Measurements from ENCODE around the gene COL5A1. TPM values are rescaled to one million over a fixed set of nuclear protein-coding genes. Genes with fewer than 3 reads are reported as not detected.

Gene COL5A1
- total RNA-seq, 1 donor from 2014 or later, result 1,552 TPM

DNA sequence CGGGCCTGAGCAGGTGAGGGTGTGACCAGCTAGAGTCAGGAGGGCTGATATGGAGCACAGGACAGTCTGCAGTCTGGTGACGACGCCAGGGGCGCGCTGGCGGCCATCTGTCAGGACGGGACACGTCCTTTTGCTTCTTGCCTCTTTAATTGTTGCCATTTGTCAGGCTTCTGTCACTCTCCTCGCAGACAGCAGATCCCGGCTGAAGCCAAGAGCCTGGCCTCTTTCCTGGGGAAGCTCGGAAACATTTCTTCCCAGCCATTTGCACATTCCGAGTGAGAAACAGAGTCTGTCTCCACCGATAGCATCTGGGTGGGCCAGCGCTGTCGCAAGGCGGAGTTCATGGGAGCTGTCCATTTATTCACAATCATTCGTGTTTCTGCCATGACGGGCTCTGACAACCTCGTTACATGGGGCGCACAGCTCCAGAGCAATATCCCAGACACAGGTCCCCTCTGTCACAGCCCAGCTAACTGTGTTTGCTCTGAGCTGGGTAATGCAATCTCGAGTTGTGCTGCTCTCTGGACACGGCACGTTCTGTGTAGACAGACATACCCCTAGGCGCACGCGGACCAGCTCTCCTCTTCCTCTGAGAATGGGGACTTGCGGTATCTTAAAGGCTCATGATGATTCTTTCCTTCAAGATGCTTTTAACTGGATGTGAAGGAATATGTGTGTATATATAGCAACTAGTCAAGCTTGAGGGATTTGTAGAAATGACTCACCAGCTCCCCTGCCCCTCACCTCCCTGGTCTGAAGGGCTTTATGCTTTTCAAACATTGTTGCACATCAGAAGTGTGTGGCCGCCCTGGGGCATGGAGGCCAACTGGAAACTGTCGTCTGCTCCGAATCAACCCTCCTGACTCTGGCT, 133.7 kb downstream of the COL5A1 start:
- TF ChIP-seq, protein P1, sequence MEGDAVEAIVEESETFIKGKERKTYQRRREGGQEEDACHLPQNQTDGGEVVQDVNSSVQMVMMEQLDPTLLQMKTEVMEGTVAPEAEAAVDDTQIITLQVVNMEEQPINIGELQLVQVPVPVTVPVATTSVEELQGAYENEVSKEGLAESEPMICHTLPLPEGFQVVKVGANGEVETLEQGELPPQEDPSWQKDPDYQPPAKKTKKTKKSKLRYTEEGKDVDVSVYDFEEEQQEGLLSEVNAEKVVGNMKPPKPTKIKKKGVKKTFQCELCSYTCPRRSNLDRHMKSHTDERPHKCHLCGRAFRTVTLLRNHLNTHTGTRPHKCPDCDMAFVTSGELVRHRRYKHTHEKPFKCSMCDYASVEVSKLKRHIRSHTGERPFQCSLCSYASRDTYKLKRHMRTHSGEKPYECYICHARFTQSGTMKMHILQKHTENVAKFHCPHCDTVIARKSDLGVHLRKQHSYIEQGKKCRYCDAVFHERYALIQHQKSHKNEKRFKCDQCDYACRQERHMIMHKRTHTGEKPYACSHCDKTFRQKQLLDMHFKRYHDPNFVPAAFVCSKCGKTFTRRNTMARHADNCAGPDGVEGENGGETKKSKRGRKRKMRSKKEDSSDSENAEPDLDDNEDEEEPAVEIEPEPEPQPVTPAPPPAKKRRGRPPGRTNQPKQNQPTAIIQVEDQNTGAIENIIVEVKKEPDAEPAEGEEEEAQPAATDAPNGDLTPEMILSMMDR (IDR thresholded peaks at IDR 0.05), result no peak
- Mint-ChIP-seq H3K27me3 (ENCODE audit: unreplicated experiment) (no peaks in the 10 kb centered on the region), H3K9me3 (ENCODE audit: unreplicated experiment) (no peaks in the 10 kb centered on the region), H3K27ac (ENCODE audit: unreplicated experiment) (peak overlapping the region; percentile 82), H3K4me1 (ENCODE audit: unreplicated experiment) (peaks cover 34% of the 10 kb centered on the region), H3K4me3 (ENCODE audit: unreplicated experiment) (peak overlapping the region; percentile 8), H3K36me3 (ENCODE audit: unreplicated experiment) (peaks cover 38% of the 10 kb centered on the region)
- DNase-seq (ENCODE audit: extremely low spot score, unreplicated experiment), result no peak

DNA sequence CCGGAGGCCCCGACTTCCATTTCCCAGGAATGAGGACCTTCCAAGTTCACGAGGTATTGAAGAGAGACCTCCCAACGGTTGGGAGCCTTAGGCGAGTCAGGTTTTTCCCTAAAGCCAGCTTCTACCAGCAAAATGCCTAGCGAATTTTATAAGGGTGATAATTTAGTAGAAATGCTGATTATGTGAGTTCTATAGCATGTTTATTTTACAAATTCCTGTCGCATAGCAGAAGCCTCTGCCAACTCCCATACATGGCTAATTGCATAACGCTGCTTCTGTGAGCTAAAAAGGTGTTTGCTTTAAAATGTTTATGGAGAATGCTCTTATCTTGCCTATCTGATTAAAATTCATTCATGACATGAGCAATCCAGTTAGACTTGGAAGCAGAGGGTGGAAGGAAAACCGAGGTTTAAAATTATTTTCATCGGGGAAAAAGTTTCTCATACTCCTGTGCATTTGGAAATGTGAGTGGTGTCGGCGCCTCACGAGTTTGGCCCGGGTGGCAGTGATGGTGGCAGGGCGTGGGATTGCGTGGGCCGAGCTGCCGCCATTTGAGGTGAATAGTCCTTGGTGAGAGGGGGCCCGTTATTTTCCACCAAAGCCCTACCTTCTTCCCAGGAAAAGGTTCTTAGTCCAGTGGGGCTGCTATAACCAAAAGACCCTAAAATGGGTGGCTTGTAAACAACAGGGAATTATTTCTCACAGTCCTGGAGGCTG, 134.6 kb downstream of the COL5A1 start:
- no peak for DNase-seq (ENCODE audit: extremely low spot score, unreplicated experiment)
- TF ChIP-seq, protein P1 (IDR thresholded peaks at IDR 0.05), result no peak
- Mint-ChIP-seq H3K27ac (ENCODE audit: unreplicated experiment) (peak overlapping the region; percentile 82), H3K4me1 (ENCODE audit: unreplicated experiment) (peaks cover 34% of the 10 kb centered on the region), H3K27me3 (ENCODE audit: unreplicated experiment) (no peaks in the 10 kb centered on the region), H3K36me3 (ENCODE audit: unreplicated experiment) (peaks cover 41% of the 10 kb centered on the region), H3K4me3 (ENCODE audit: unreplicated experiment) (no peak overlapping the region), H3K9me3 (ENCODE audit: unreplicated experiment) (no peaks in the 10 kb centered on the region)

DNA sequence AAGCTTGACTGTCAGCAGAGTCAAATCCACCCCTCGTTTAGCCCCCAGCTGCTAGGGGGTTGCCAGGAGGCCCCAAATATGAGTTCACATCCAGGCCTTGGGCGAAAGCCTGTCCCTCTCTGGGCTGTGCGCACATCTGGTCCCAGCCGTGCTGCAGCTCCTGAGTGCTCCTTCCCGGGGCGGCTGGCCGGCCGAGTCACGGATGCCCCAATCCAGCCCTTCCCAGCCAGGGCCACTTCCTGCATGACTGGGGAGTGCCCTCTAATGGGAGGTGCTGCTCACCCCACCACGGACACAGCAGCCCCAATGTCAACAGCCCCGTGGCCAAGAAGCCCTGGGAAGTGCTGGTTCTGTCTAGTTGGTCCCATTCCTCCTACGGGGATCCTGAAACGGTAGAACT, 135.6 kb downstream of the COL5A1 start:
- Mint-ChIP-seq H3K27ac (ENCODE audit: unreplicated experiment) (no peak overlapping the region), H3K4me1 (ENCODE audit: unreplicated experiment) (peaks cover 34% of the 10 kb centered on the region), H3K36me3 (ENCODE audit: unreplicated experiment) (peaks cover 36% of the 10 kb centered on the region), H3K27me3 (ENCODE audit: unreplicated experiment) (no peaks in the 10 kb centered on the region), H3K9me3 (ENCODE audit: unreplicated experiment) (no peaks in the 10 kb centered on the region), H3K4me3 (ENCODE audit: unreplicated experiment) (no peak overlapping the region)
- TF ChIP-seq, protein P1 (IDR thresholded peaks at IDR 0.05), result no peak
- DNase-seq (ENCODE audit: extremely low spot score, unreplicated experiment), result no peak

DNA sequence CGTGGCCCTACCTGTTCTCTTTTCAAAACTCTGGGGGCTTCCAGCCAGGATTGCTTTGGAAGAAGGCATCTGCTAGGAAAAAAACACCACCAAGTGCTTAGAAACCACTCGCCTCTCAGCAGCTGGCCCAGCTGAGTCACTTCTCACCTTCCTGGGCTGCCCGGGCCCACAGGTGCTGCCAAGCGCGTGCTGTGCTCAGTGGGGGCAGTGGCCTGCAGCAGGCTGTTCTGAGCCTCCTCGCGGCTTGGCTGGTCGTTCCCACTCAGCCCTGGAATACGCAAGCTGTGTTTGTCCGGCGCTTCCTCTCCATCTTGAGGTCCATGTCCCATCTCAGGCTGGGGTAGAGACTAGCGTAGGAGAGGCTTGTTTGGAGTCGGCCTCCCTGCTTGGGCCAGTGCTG, 136.6 kb downstream of the COL5A1 start:
- no peak for DNase-seq (ENCODE audit: extremely low spot score, unreplicated experiment)
- no peak overlapping the region for H3K4me3 Mint-ChIP-seq (ENCODE audit: unreplicated experiment)

More for the DNA sequence above, 136.6 kb downstream of the COL5A1 start:
- no peaks in the 10 kb centered on the region for H3K9me3 Mint-ChIP-seq (ENCODE audit: unreplicated experiment)
- no peak overlapping the region for H3K27ac Mint-ChIP-seq (ENCODE audit: unreplicated experiment)
- TF ChIP-seq, protein P1 (IDR thresholded peaks at IDR 0.05), result no peak
- H3K27me3 Mint-ChIP-seq (ENCODE audit: unreplicated experiment), result no peaks in the 10 kb centered on the region
- H3K36me3 Mint-ChIP-seq (ENCODE audit: unreplicated experiment), result peaks cover 35% of the 10 kb centered on the region
- H3K4me1 Mint-ChIP-seq (ENCODE audit: unreplicated experiment), result peaks cover 34% of the 10 kb centered on the region

Data from osteocyte (in vitro differentiated cells).